A673 (cell line): Measurements from ENCODE around the gene ANP32B. TPM values are rescaled to one million over a fixed set of nuclear protein-coding genes. Genes with fewer than 3 reads are reported as not detected.

ENCODE experiments used
- BruUV-seq: library from RNA; stranded (reverse); fragments of 400-500 nt; replicated peaks from 2 replicates; lab custom pipeline; 2021; lab: Mats Ljungman, UMichigan
- CTCF ChIA-PET: fragments of 300-600 bp; sonication (Branson Sonifier 250); formaldehyde crosslinking; loops from one replicate; lab custom pipeline; 2022; ENCODE audit warnings: antibody characterized with exemption; lab: Charles Lee
- POLR2A ChIA-PET: fragments of 300-600 bp; sonication (Branson Sonifier 250); formaldehyde crosslinking; loops from one replicate; lab custom pipeline; 2022; ENCODE audit warnings: antibody characterized with exemption; ENCODE audit not compliant: low non-redundant PET; lab: Charles Lee
- DNase-seq: peaks from one replicate; pipeline ENCODE4 v3.0.0-alpha.2; 2015; ENCODE audit warnings: low spot score
- H3K27ac ChIP-seq: fragments of 200-600 bp; sonication (generic); 2 replicates; pipeline ENCODE4 v1.5.1; 2016; ENCODE audit warnings: mixed run types, low read depth, mild to moderate bottlenecking, mixed read lengths, antibody characterized with exemption, low read length; ENCODE audit not compliant: poor library complexity, severe bottlenecking
- H3K27me3 ChIP-seq: fragments of 200-600 bp; sonication (generic); replicated peaks from 2 replicates; pipeline ENCODE4 v1.6.1; 2017; ENCODE audit warnings: mixed run types, low read depth, mild to moderate bottlenecking, mixed read lengths, antibody characterized with exemption, low read length; ENCODE audit not compliant: insufficient read depth, poor library complexity
- H3K36me3 ChIP-seq: fragments of 200-600 bp; sonication (generic); 2 replicates; pipeline ENCODE4 v1.6.1; 2016; ENCODE audit warnings: mixed run types, mild to moderate bottlenecking, mixed read lengths, antibody characterized with exemption, low read length; ENCODE audit not compliant: insufficient read depth, poor library complexity, severe bottlenecking
- H3K4me1 ChIP-seq: fragments of 200-600 bp; sonication (generic); 2 replicates; pipeline ENCODE4 v1.6.1; 2017; ENCODE audit warnings: mixed run types, mild to moderate bottlenecking, mixed read lengths, antibody characterized with exemption, low read length; ENCODE audit not compliant: insufficient read depth, poor library complexity, severe bottlenecking
- H3K4me3 ChIP-seq: fragments of 200-600 bp; sonication (generic); 2 replicates; pipeline ENCODE4 v1.5.1; 2016; ENCODE audit warnings: low read depth, mixed run types, mild to moderate bottlenecking, mixed read lengths, low read length; ENCODE audit not compliant: poor library complexity, severe bottlenecking
- H3K9me3 ChIP-seq: fragments of 200-600 bp; sonication (generic); 2 replicates; pipeline ENCODE4 v1.6.1; 2016; ENCODE audit warnings: mixed run types, low read depth, mild to moderate bottlenecking, mixed read lengths, antibody characterized with exemption, low read length; ENCODE audit not compliant: poor library complexity, severe bottlenecking
- EZH2 ChIP-seq: fragments of 200-600 bp; sonication (generic); IDR thresholded peaks from 2 replicates; pipeline ENCODE4 v1.6.1; 2017; ENCODE audit warnings: borderline replicate concordance, low read depth, mild to moderate bottlenecking, mixed read lengths, antibody characterized with exemption, low read length; ENCODE audit not compliant: poor library complexity, severe bottlenecking
- intact Hi-C: fragments of 100-400 bp; cut with micrococcal nuclease; formaldehyde crosslinking; loops from one replicate; pipeline ENCODE4 v1.10.0; 2022; ENCODE audit not compliant: unreplicated experiment
- total RNA-seq: library from RNA; stranded (reverse); gene quantifications from 2 replicates; pipeline ENCODE4 v1.2.3, GENCODE V29; 2021
- TF ChIP-seq, protein P1 (sequence below): fragments of 300-800, 200-600 bp; sonication (generic); conservative IDR thresholded peaks from 2 replicates; pipeline ENCODE4 v1.5.1; 2017; ENCODE audit warnings: low read depth, mild to moderate bottlenecking, antibody characterized with exemption, low read length, moderate library complexity, mixed read lengths

Gene ANP32B
- total RNA-seq, 1 experiment from 2014 or later = 237 TPM

DNA sequence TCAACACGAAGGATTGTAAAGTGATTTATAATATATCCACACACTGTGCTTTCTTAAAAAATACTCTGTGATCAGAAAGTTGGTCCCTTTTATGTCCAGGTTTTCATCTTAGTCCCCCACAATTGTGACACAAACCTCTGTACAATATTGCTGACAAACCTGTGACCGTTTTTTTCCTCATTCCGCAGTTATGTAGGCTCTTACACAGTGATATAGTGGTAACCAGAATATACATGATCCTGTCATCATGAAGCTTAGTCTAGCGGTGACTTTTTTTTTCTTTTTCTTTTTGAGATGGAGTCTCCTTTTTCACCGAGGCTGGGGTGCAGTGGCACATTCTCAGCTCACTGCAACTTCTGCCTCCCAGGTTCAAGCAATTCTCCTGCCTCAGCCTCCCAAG lies 8.7 kb downstream of the ANP32B start:
- TF ChIP-seq EZH2 = no peak
- TF ChIP-seq, protein P1, sequence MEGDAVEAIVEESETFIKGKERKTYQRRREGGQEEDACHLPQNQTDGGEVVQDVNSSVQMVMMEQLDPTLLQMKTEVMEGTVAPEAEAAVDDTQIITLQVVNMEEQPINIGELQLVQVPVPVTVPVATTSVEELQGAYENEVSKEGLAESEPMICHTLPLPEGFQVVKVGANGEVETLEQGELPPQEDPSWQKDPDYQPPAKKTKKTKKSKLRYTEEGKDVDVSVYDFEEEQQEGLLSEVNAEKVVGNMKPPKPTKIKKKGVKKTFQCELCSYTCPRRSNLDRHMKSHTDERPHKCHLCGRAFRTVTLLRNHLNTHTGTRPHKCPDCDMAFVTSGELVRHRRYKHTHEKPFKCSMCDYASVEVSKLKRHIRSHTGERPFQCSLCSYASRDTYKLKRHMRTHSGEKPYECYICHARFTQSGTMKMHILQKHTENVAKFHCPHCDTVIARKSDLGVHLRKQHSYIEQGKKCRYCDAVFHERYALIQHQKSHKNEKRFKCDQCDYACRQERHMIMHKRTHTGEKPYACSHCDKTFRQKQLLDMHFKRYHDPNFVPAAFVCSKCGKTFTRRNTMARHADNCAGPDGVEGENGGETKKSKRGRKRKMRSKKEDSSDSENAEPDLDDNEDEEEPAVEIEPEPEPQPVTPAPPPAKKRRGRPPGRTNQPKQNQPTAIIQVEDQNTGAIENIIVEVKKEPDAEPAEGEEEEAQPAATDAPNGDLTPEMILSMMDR = no peak
- Histone ChIP-seq H3K9me3 (no peaks in the 10 kb centered on the region), H3K27ac (no peak overlapping the region), H3K27me3 (no peaks in the 10 kb centered on the region), H3K4me3 (no peak overlapping the region), H3K4me1 (peaks cover 35% of the 10 kb centered on the region), H3K36me3 (peaks cover 32% of the 10 kb centered on the region)
- DNase-seq = no peak
- ChIA-PET CTCF (no interaction called here), POLR2A (no interaction called here)
- intact Hi-C loops = no loop called here
- BruUV-seq = no TSS peak

DNA sequence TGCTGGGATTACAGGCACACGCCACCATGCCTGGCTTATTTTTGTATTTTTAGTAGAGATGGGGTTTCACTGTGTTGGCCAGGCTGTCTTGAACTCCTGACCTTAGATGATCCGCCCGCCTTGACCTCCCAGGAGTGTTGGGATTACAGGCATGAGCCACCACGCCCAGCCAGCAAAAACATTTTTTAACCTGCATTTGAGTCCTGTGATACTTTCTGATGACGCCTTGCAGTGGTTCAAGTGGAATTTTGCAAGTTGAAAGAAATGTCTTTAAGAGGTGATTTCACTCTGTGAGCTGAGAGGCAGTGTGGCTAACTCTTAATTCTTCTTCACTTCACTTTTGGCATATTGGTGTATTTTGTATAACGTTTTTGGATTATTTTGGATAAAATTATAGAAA lies 9.1 kb downstream of the ANP32B start:
- BruUV-seq = no TSS peak
- intact Hi-C loops = no loop called here
- Histone ChIP-seq H3K36me3 (peaks cover 36% of the 10 kb centered on the region), H3K27ac (no peak overlapping the region), H3K27me3 (no peaks in the 10 kb centered on the region), H3K4me3 (no peak overlapping the region), H3K9me3 (no peaks in the 10 kb centered on the region), H3K4me1 (peaks cover 31% of the 10 kb centered on the region)
- DNase-seq = no peak
- no peak for TF ChIP-seq EZH2
- TF ChIP-seq, protein P1 = no peak
- POLR2A ChIA-PET = no interaction called here
- CTCF ChIA-PET = no interaction called here

DNA sequence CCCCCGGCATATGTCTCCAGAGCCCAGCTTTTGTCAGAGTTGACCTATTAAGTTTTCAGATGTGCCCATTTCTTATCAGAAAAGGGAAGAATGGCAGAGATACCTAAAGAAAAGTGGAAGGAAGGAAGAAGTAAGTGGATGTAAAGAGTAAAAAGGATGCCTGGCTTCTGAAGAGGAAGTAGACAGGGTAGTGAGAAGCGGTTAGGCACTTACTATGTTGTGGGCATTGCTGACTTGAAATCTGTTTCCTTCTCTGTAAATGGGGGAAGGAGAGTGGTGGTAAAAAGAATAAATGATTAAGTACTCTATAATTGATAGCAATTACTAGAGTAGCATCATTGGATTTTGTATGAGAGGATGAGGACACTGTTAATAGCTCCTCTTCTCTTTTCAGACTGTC lies 9.9 kb downstream of the ANP32B start:
- Histone ChIP-seq H3K4me1 (peaks cover 24% of the 10 kb centered on the region), H3K36me3 (peaks cover 43% of the 10 kb centered on the region), H3K27ac (no peak overlapping the region), H3K9me3 (no peaks in the 10 kb centered on the region), H3K4me3 (no peak overlapping the region), H3K27me3 (no peaks in the 10 kb centered on the region)
- BruUV-seq = no TSS peak
- POLR2A ChIA-PET = no interaction called here
- TF ChIP-seq, protein P1 = no peak
- no peak for TF ChIP-seq EZH2
- intact Hi-C loops = no loop called here
- CTCF ChIA-PET = no interaction called here
- no peak for DNase-seq
